T-cell (primary cell): ENCODE data around the gene RAP1GAP. TPM values are rescaled to one million over a fixed set of nuclear protein-coding genes. Genes with fewer than 3 reads are reported as not detected.
"Not testable (repeated sequence)": the region's sequence is repeated elsewhere in the genome, so short reads cannot be mapped to it uniquely, and the experiment has no call there.

Experiments
- ATAC-seq, 4 experiments: fragments of 200-7000 bp in 3 of 4; fragments of 150-1000 bp in 1 of 4; cut with Tn5 transposase; replicated peaks in 1 of 4; 1 replicate in 3 of 4; 2 replicates in 1 of 4; pipeline ENCODE4 v1.10.0; 2021; ENCODE audit warnings: moderate library complexity in 3 of 4, mild to moderate bottlenecking in 2 of 4, moderate number of reproducible peaks in 1 of 4
- CTCF ChIA-PET, 2 donors: fragments of 300-600 bp; sonication (Branson Sonifier 250); formaldehyde crosslinking; loops; one replicate each; lab custom pipeline; 2022; ENCODE audit warnings: antibody characterized with exemption in 2 of 2; lab: Charles Lee
- POLR2A ChIA-PET, 2 donors: fragments of 300-600 bp; sonication (Branson Sonifier 250); formaldehyde crosslinking; loops; one replicate each; lab custom pipeline; 2022; ENCODE audit warnings: antibody characterized with exemption in 2 of 2; lab: Charles Lee
- DNase-seq, 35 experiments: peaks; one replicate each; pipeline versions ENCODE4 v3.0.0 to v3.0.0-alpha.2; 2013 to 2023
- H3K27ac ChIP-seq: one replicate; pipeline ENCODE4 v1.5.1; 2013; ENCODE audit warnings: low read length
- H3K27me3 ChIP-seq, 2 experiments: replicated peaks in 1 of 2; 1 replicate in 1 of 2; 2 replicates in 1 of 2; pipeline versions ENCODE4 v1.6.1 to v1.7.0; 2013; ENCODE audit warnings: low read length in 1 of 2, mixed read lengths in 1 of 2; ENCODE audit not compliant: control insufficient read depth in 2 of 2, insufficient read depth in 2 of 2; ENCODE audit errors: extremely low read depth in 1 of 2
- H3K36me3 ChIP-seq, 2 donors: 1 replicate in 1 of 2; 2 replicates in 1 of 2; pipeline versions ENCODE4 v1.6.1 to v1.7.0; 2013; ENCODE audit warnings: low read length in 1 of 2; ENCODE audit not compliant: control insufficient read depth in 2 of 2, insufficient read depth in 1 of 2; ENCODE audit errors: extremely low read depth in 1 of 2
- H3K4me1 ChIP-seq, 2 experiments: 1 replicate in 1 of 2; 2 replicates in 1 of 2; pipeline versions ENCODE4 v1.6.1 to v1.7.0; 2013; ENCODE audit warnings: low read length in 2 of 2, mixed read lengths in 1 of 2; ENCODE audit not compliant: insufficient read depth in 2 of 2, control insufficient read depth in 1 of 2; ENCODE audit errors: extremely low read depth in 1 of 2
- H3K4me3 ChIP-seq, 2 donors: 1 replicate in 1 of 2; 2 replicates in 1 of 2; pipeline versions ENCODE4 v1.5.1 to v1.7.0; 2013; ENCODE audit warnings: mild to moderate bottlenecking in 2 of 2, low read length in 1 of 2, moderate library complexity in 1 of 2; ENCODE audit not compliant: control insufficient read depth in 1 of 2; ENCODE audit errors: extremely low read depth in 1 of 2
- H3K9me3 ChIP-seq: 2 replicates; pipeline ENCODE4 v1.7.0; 2013
- H3K27ac Mint-ChIP-seq, 2 donors: one replicate each; pipeline ENCODE4 v1.8.0; 2020 to 2021; ENCODE audit warnings: mild to moderate bottlenecking in 2 of 2, mixed read lengths in 2 of 2
- H3K27me3 Mint-ChIP-seq, 2 donors: one replicate each; pipeline ENCODE4 v1.8.0; 2021 to 2022; ENCODE audit warnings: mixed read lengths in 2 of 2
- H3K36me3 Mint-ChIP-seq: one replicate; pipeline ENCODE4 v1.8.0; 2021; ENCODE audit warnings: mixed read lengths
- H3K4me1 Mint-ChIP-seq, 3 donors: one replicate each; pipeline ENCODE4 v1.8.0; 2020 to 2022; ENCODE audit warnings: mixed read lengths in 3 of 3, mild to moderate bottlenecking in 1 of 3
- H3K4me3 Mint-ChIP-seq, 3 donors: one replicate each; pipeline ENCODE4 v1.8.0; 2020 to 2022; ENCODE audit warnings: mild to moderate bottlenecking in 3 of 3, mixed read lengths in 3 of 3, moderate library complexity in 3 of 3
- H3K9me3 Mint-ChIP-seq, 3 donors: one replicate each; pipeline ENCODE4 v1.8.0; 2020 to 2022; ENCODE audit warnings: mixed read lengths in 3 of 3
- WGBS: methylation state at CpG from one replicate; pipeline ENCODE4 v1.1.5; 2013; ENCODE audit warnings: missing lambda C conversion rate; ENCODE audit not compliant: insufficient coverage; 5-methylcytosine and 5-hydroxymethylcytosine counted together
- total RNA-seq, 35 experiments: library from RNA in 6 of 35; stranded (reverse) in 6 of 35; fragments of 120-200 nt in 1 of 35; gene quantifications; one replicate each; pipeline versions ENCODE4 v1.2.1 to v1.2.4 and lab custom pipeline; 2013 to 2026

The RAP1GAP gene
- total RNA-seq, 5 donors from 2014 or later (not counting 1 experiment from before 2014, with no cell fraction given) = 0.18 to 1.0 (median 0.35) TPM

DNA sequence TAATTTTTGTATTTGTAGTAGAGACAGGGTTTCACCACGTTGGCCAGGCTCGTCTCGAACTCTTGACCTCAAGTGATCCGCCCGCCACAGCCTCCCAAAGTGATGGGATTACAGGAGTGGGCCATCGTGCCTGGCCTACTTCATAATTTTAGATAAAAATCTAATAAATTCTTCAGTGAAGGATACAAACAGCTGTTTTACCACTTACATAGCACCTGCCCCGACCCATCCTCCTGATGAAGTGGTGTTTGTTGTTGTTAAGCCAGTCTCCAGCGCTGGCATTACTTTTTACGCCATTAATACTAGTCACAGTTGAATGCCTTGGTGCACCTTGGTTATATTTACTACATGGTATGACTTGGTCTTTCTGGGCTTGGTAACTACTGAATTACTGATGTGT, 12.3 kb upstream of the RAP1GAP start:
- H3K36me3 Mint-ChIP-seq = peaks cover 49% of the 10 kb centered on the region
- CTCF ChIA-PET = no interaction called here
- H3K4me3 ChIP-seq = no peak overlapping the region

DNA sequence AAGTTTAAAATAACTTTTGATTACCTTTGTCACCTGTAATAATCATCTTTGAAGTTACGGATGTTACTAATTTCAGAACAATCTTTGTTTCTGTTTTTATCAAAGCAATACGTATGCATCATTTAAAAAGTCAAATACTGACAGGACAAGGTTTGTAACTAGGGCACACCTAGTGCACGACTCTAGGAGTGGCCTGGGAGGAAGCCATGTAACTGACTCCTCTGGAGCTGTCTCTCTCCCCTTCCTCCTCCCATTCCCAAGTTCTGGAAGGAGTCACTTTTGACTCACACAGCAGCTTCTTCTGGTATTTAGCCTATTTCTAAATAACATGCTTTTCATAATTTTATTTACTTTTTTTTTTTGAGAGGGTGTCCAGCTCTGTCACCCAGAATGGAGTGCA, 11.8 kb upstream of the RAP1GAP start:
- POLR2A ChIA-PET = no interaction called here
- no peak overlapping the region for H3K27ac ChIP-seq
- no peak overlapping the region for H3K4me3 ChIP-seq
- peaks cover 7 to 38% of the 10 kb centered on the region in 2 donors for H3K36me3 ChIP-seq
- peaks cover 45% of the 10 kb centered on the region for H3K36me3 Mint-ChIP-seq
- no peaks in the 10 kb centered on the region for H3K27me3 ChIP-seq
- no peaks in the 10 kb centered on the region for H3K4me1 Mint-ChIP-seq
- H3K27me3 Mint-ChIP-seq = no peaks in the 10 kb centered on the region
- CTCF ChIA-PET = no interaction called here
- peak overlapping the region in 1 of 2 donors; percentile 34 for H3K27ac Mint-ChIP-seq
- 67% methylated on average over 3 of the region's 3 CpGs for WGBS
- H3K9me3 Mint-ChIP-seq = no peaks in the 10 kb centered on the region
- no peaks in the 10 kb centered on the region for H3K4me1 ChIP-seq
- H3K4me3 Mint-ChIP-seq = no peak overlapping the region
- ATAC-seq (no peak), DNase-seq (no peak)
- no peaks in the 10 kb centered on the region for H3K9me3 ChIP-seq

More for the DNA sequence above, 12.3 kb upstream of the RAP1GAP start:
- Histone ChIP-seq H3K9me3 (no peaks in the 10 kb centered on the region), H3K36me3 (peaks cover 7 to 43% of the 10 kb centered on the region in 2 donors), H3K4me1 (no peaks in the 10 kb centered on the region), H3K27ac (no peak overlapping the region), H3K27me3 (no peaks in the 10 kb centered on the region)
- Mint-ChIP-seq H3K9me3 (no peaks in the 10 kb centered on the region), H3K4me3 (no peak overlapping the region), H3K27me3 (no peaks in the 10 kb centered on the region), H3K27ac (no peak overlapping the region), H3K4me1 (no peaks in the 10 kb centered on the region)
- ATAC-seq (no peak), DNase-seq (no peak)
- POLR2A ChIA-PET = no interaction called here
- WGBS = no CpG with 5 or more reads among the region's 9 CpGs

DNA sequence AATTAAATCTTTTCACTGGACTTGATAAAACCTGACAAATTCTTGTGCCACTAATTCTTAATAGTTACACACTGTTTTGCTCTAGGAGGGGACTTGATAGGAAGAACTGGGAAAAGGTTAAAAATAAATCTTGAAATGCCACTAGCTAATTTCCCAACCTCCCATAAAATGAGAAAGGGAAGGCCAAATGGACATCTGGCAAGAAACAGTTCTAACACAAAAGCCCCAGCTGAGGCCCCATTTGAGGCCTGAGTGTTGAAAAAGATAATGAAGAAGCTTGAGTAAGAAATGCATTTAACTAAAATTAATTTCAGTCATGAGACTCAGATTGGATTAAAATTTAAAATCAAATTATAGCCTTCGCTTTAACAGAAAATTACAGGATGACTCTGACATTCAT, 11.2 kb upstream of the RAP1GAP start:
- CTCF ChIA-PET = no interaction called here
- no CpG with 5 or more reads among the region's 1 CpG for WGBS
- Histone ChIP-seq H3K4me3 (no peak overlapping the region), H3K36me3 (peaks cover 7 to 33% of the 10 kb centered on the region in 2 donors), H3K9me3 (no peaks in the 10 kb centered on the region), H3K27me3 (no peaks in the 10 kb centered on the region), H3K27ac (no peak overlapping the region), H3K4me1 (no peaks in the 10 kb centered on the region)
- H3K4me1 Mint-ChIP-seq = no peaks in the 10 kb centered on the region
- ATAC-seq (no peak), DNase-seq (no peak)
- no peaks in the 10 kb centered on the region for H3K27me3 Mint-ChIP-seq
- H3K4me3 Mint-ChIP-seq = no peak overlapping the region
- H3K36me3 Mint-ChIP-seq = peaks cover 41% of the 10 kb centered on the region
- no peaks in the 10 kb centered on the region for H3K9me3 Mint-ChIP-seq
- POLR2A ChIA-PET = no interaction called here
- no peak overlapping the region for H3K27ac Mint-ChIP-seq

DNA sequence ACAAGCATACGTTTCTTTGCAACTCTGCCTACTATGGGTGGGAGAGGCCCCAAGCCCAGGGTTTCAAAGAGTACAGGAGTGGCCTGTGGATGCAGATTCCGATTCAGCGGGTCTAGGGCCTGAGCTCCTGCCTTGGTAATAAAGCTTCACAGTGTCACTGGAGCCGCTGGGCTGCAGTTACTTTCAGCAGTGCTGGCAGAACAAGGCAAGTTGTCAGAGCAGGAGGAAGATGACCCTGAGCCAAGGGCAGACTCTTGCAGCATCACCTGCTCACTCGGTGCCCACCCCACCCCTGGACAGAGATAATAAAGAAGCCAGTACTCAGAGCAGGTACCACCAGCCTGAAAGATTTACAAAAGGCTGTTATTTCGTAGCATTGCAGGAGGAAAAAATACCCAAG, 8.0 kb upstream of the RAP1GAP start:
- DNase-seq (no peak), ATAC-seq (no peak)
- no peak overlapping the region for H3K4me3 Mint-ChIP-seq
- H3K27ac ChIP-seq = no peak overlapping the region
- 100% methylated on average over 3 of the region's 6 CpGs for WGBS
- peaks cover 21% of the 10 kb centered on the region for H3K36me3 Mint-ChIP-seq
- no peak overlapping the region for H3K27ac Mint-ChIP-seq
- ChIA-PET CTCF (no interaction called here), POLR2A (no interaction called here)
- H3K9me3 Mint-ChIP-seq = no peaks in the 10 kb centered on the region
- peaks cover 7 to 20% of the 10 kb centered on the region in 2 donors for H3K36me3 ChIP-seq
- H3K4me1 Mint-ChIP-seq = peaks cover 0 to 2% (median 0%) of the 10 kb centered on the region in 3 donors
- no peak overlapping the region for H3K4me3 ChIP-seq
- H3K27me3 Mint-ChIP-seq = no peaks in the 10 kb centered on the region
- no peaks in the 10 kb centered on the region for H3K4me1 ChIP-seq
- H3K27me3 ChIP-seq = no peaks in the 10 kb centered on the region
- no peaks in the 10 kb centered on the region for H3K9me3 ChIP-seq

DNA sequence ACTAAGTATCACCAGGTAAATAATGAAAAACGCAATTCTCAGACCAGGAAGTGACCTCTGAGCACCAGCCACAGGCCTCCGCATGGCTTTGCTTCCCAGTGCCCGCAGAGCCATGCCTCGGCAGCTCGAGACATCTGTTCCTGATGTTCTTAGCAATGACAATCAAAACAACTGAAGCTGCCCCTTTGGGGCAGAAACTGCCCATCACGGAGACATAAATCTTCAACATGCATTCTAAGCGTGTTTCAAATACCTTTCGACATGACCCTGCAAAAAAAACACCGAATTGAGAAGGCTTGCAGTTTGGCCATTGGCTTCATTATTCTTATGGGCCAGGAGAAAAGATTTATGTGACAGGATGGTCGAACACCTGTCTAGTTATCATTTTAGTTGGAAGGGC, 5.8 kb upstream of the RAP1GAP start:
- Mint-ChIP-seq H3K4me3 (no peak overlapping the region), H3K4me1 (peaks cover 0 to 6% (median 5%) of the 10 kb centered on the region in 3 donors), H3K9me3 (no peaks in the 10 kb centered on the region), H3K27ac (peak overlapping the region in 1 of 2 donors; percentile 11), H3K27me3 (no peaks in the 10 kb centered on the region), H3K36me3 (peaks cover 11% of the 10 kb centered on the region)
- DNase-seq = no peak
- Histone ChIP-seq H3K36me3 (peaks cover 7 to 12% of the 10 kb centered on the region in 2 donors), H3K9me3 (no peaks in the 10 kb centered on the region), H3K27ac (no peak overlapping the region), H3K4me1 (peaks cover 0 to 2% of the 10 kb centered on the region in 2 experiments), H3K27me3 (peaks cover 0 to 4% of the 10 kb centered on the region in 2 experiments), H3K4me3 (no peak overlapping the region)
- 96% methylated on average over 8 of the region's 10 CpGs for WGBS
- ChIA-PET POLR2A (no interaction called here), CTCF (interaction anchor here in 1 of 2 donors (0.6 kb wide), 1 partner anchor 405 kb away, joined by 4 read pairs; no protein-coding TSS in a partner anchor)
- no peak for ATAC-seq

DNA sequence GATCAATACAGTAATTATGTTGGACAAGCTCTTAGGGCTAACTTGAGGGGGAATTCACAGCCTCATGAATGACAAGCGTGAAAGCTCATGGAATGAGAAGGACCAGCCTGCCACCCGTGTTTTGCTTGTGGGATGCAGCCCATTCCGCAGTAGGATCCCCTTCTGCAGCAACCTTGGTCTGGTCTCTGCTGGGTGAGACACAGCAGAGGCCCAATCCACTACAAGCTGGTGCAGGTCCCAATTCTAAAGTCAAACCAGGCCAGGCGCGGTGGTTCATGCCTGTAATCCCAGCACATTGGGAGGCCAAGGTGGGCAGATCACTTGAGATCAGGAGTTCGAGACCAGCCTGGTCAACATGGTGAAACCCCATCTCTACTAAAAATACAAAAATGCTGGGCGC, 4.7 kb upstream of the RAP1GAP start:
- H3K27ac Mint-ChIP-seq, H3K9me3 Mint-ChIP-seq, H3K4me3 Mint-ChIP-seq, H3K27me3 Mint-ChIP-seq, DNase-seq, POLR2A ChIA-PET, H3K36me3 ChIP-seq, H3K4me1 Mint-ChIP-seq, H3K9me3 ChIP-seq, H3K4me3 ChIP-seq, H3K27ac ChIP-seq, ATAC-seq, H3K36me3 Mint-ChIP-seq: not testable (repeated sequence)
- Histone ChIP-seq H3K27me3 (peaks cover 0 to 12% of the 10 kb centered on the region in 2 experiments), H3K4me1 (peaks cover 0 to 11% of the 10 kb centered on the region in 2 experiments)
- CTCF ChIA-PET = interaction anchor here in 1 of 2 donors (1.0 kb wide), 1 partner anchor 1027 kb away, joined by 3 read pairs; no protein-coding TSS in a partner anchor
- 97% methylated on average over 6 of the region's 7 CpGs for WGBS
